HG03558 (cell line): ENCODE data around the gene HIF1A.
"Not testable (repeated sequence)": the region's sequence is repeated elsewhere in the genome, so short reads cannot be mapped to it uniquely, and the experiment has no call there.

Experiments
- ATAC-seq: cut with Tn5 transposase; IDR thresholded peaks from one replicate; pipeline ENCODE4 v1.9.1; 2021; ENCODE audit warnings: moderate number of reproducible peaks; ENCODE audit not compliant: unreplicated experiment; ENCODE audit errors: extremely low read depth

The HIF1A gene

GRCh38 chr14:61694830-61695694, at the start of gene HIF1A:
Gene HIF1A, plus strand, starts transcription at chr14:61695513. Its CDS starts 292 bp downstream, at chr14:61695805.
- peak; percentile 92 for ATAC-seq

GRCh38 chr14:61646366-61647116, 48.8 kb upstream of the HIF1A start:
- ATAC-seq = no peak

DNA sequence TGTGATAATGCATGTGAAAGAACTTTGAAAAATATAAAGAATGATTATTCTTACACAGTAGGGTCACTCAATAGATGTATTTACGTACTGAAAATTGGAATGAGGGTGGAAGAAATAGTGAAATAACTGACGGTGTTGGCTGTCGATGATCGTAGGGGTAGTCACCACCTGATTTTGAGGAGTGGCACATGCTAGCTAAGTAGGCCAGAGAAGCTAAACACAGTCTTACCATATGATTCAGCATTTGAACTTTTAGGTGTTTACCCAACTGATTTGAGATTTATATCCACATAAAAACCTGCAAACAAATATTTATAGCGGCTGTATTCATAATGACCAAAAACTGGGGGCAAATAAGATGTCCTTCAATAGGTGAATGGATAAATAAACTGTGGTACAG, 47.6 kb upstream of the HIF1A start:
- no peak for ATAC-seq

DNA sequence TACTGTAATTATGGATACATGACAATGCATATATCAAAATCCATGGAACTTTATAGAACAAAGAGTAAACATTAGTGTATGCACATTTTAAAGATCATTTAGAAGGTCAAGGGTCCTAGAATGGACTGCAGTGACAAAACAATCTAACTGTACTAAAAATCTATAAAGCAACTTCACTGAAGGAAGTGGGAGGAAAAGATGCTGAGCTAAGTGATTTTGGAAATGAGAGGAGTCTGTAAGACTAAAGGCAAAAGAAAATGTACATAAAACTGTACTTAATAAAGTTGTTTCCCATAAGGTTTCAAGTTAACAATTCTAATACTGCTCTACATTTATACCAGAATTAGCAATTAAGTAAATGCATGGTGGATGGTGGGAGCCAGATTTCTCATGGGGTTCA, 46.9 kb upstream of the HIF1A start:
- ATAC-seq = no peak

DNA sequence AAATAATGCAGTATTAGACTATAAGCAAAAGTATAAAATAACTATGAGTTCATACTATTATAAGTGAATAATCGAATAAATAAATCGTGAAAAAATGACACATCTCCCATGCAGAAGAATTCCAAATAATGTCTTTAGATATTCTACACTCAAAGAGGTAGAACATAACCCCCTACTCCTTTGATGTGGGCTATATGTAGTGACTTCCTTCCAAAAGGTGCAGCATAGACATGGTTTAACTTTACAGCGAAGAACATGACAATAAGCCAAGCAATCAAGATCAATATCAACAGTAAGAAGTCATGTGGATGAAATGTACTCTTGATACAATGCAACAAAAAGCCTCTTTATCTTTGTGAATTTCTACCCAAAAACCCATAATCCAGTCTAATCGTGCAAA, 46.0 kb upstream of the HIF1A start:
- no peak for ATAC-seq

GRCh38 chr14:61651355-61651754, 44.0 kb upstream of the HIF1A start:
- ATAC-seq = no peak

DNA sequence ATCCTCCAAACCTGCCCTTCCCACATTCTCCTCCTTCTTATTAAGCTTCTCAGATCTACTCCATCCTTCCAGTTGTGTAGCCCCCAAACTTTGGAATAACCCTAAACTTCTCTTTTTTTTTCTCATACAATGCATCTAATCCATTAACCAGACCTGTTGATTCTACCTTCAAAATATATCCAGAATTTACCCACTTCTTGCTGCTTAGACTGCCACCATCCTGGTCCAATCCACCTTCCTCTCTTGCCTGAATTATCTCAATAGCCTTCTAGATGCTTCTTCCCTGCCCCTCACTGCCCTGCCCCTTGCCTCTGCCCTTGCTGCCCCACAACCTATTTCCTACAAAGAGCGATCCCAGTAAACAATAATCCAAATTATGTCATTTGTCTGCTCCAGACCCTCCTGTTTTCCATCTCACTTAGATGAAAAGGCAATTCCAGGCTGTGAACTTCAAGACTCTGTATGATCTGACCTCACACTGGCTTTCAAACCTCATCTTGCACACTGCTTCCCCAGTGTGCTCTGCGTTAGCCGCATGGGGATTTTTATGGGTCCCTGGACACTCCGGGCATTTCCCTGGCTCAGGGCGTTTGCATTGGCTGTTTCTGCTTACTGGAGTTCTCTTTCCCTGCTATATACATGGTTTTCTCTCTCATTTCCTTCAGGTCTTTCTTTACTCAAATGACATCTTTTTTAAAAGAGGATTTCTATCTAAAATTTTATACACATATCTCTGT, 42.6 kb upstream of the HIF1A start:
- ATAC-seq = no peak

GRCh38 chr14:61653507-61653906, 41.8 kb upstream of the HIF1A start:
- no peak for ATAC-seq

GRCh38 chr14:61654026-61654425, 41.3 kb upstream of the HIF1A start:
- ATAC-seq = no peak

DNA sequence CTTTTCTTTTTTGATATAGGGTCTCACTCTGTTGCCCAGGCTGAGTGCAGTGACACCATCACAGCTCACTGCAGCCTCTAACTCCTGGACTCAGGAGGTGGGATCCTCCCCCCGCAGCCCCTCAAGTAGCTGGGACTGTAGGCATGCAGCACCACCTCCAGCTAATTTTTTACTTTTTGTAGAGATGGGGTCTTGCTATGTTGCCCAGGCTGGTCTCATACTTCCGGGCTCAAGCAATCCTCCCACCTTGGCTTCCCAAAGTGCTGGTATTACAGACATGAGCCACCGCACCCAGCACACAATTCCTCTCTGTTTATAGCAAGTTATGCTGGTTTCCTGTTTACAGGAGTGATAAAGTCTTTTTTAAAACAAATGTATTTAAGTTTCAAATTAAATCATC, 39.5 kb upstream of the HIF1A start:
- no peak for ATAC-seq

DNA sequence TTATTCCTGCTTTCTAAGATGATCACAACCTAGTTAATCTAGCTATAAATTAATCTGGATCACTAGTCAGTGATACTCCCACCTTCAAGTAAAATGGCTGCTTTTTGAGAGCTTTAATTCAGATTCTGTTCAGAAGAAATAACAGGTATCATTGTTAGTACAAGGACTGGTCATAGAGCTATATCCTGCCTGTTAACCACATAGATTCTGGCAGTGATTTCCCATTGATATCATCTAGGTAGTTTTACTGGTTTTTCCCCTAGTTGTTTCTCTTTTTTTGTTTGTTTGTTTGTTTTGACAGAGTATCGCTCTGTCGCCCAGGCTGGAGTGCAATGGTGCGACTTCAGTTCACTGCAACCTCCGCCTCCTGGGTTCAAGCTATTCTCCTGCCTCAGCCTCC, 39.0 kb upstream of the HIF1A start:
- no peak for ATAC-seq

DNA sequence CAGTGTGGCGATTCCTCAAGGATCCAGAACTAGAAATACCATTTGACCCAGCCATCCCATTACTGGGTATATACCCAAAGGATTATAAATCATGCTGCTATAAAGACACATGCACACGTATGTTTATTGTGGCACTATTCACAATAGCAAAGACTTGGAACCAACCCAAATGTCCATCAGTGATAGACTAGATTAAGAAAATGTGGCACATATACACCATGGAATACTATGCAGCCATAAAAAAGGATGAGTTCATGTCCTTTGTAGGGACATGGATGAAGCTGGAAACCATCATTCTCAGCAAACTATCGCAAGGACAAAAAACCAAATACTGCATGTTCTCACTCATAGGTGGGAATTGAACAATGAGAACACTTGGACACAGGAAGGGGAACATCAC, 37.2 kb upstream of the HIF1A start:
- not testable (repeated sequence) for ATAC-seq

DNA sequence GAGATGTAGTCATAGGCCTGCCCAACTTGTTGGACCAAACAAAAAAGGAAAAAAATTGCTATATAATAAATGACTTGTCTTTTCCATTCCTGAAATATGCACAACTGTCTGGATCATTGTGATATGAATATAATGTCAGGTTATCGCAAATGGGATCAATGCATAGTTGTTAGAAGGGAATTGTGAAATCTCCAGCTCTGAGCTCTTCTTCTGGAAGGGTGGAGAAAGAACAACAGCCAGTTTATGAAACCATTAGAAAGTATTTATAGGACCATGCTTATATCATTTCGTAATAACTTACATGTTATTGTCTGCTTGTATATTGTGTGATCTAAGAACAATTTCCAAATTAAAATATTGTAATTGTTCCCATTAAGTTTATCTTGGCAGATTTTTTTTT, 35.7 kb upstream of the HIF1A start:
- no peak for ATAC-seq

GRCh38 chr14:61661471-61662400, 33.6 kb upstream of the HIF1A start:
- no peak for ATAC-seq

DNA sequence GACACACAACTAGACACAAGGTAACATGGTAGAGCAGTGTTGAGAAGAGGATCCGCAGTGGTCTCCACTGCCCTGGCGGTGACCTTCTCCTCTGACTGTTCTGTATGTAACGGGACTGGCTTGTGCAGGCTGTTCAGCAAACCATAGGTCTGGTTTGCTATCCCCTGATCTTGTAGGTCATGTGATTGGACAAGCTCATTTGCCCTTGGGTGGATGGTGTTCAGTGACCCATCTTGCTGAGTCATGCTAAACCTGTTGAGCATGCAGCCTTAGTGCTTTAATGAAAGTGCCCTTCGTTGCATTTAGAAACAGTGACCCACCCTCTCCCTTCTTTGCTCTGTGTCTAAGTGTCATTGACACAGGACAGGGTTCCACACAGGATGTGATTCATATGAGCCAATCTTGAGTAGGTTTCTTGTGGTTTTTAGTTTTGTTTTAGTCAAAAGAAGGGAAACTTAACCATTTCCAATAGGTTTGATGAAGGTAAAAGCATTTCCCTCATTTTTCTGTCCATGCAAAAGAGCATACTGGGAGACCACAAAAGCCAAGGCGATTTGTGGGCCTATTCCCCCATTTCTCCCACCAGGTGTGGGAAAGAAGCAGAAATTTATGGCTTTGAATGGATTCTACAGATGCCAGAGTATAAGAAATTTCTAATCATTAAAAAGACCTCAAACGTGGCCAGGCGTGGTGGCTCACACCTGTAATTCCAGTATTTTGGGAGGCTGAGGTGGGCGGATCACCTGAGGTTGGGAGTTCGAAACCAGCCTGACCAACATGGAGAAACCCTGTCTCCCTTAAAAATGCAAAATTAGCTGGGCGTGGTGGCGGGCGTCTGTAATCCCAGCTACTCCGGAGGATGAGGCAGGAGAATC, 32.6 kb upstream of the HIF1A start:
- ATAC-seq = peak; percentile 77

- ATAC-seq = no peak
Observed at GRCh38 chr14:61663312-61663979, 31.9 kb upstream of the HIF1A start.

DNA sequence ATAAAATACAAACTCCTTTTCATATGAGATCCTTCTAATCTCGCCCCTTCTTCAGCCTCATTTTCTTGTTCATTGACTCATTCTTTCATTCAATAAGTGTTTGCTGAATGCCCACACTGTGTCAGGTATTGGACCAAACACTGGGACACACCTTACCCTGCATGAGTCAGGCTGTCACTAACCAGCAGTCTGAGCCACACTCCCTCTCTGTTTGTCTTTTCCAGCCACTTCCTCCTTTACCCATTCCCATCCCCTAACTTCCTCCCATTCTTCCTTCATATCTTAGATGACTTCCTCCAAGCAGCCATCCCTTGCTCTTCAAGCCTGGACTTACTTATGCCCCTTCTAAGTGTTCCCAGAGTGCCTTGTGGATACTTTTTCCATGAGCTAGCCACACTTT, 27.0 kb upstream of the HIF1A start:
- no peak for ATAC-seq

- ATAC-seq = no peak
Observed at GRCh38 chr14:61670576-61670975, 24.7 kb upstream of the HIF1A start.
